Left lung (tissue), 10 donors: Measurements from ENCODE around the gene TMEM72. TPM values are rescaled to one million over a fixed set of nuclear protein-coding genes. Genes with fewer than 3 reads are reported as not detected.

ENCODE experiments used
- ATAC-seq: fragments of 200-7000 bp; cut with Tn5 transposase; one replicate; pipeline ENCODE4 v1.9.1; 2020; ENCODE audit warnings: moderate library complexity
- DNase-seq, 4 donors: peaks; one replicate each; pipeline ENCODE4 v3.0.0-alpha.2; 2013 to 2020
- H3K27ac ChIP-seq, 2 donors: fragments of 200-600 bp; sonication (generic) in 1 of 2; one replicate each; pipeline versions ENCODE4 v1.5.0 to v1.8.0; 2020 to 2021
- H3K27me3 ChIP-seq, 2 donors: fragments of 200-600 bp; sonication (generic) in 1 of 2; one replicate each; pipeline versions ENCODE4 v1.5.0 to v1.8.0; 2020 to 2021
- H3K36me3 ChIP-seq, 2 donors: fragments of 200-600 bp; sonication (generic) in 1 of 2; one replicate each; pipeline versions ENCODE4 v1.5.0 to v1.8.0; 2020 to 2021
- H3K4me1 ChIP-seq, 2 donors: fragments of 200-600 bp; one replicate each; pipeline ENCODE4 v1.8.0; 2021
- H3K4me3 ChIP-seq, 2 donors: fragments of 200-600 bp; sonication (generic) in 1 of 2; one replicate each; pipeline versions ENCODE4 v1.5.0 to v1.8.0; 2020 to 2021; ENCODE audit warnings: mild to moderate bottlenecking in 1 of 2
- H3K9me3 ChIP-seq, 2 donors: fragments of 200-600 bp; sonication (generic) in 1 of 2; one replicate each; pipeline versions ENCODE4 v1.5.0 to v1.8.0; 2020 to 2021
- CTCF ChIP-seq, 2 donors: fragments of 200-600 bp; sonication (generic) in 1 of 2; IDR thresholded peaks; one replicate each; pipeline versions ENCODE4 v1.5.0 to v1.8.0; 2021; ENCODE audit warnings: antibody characterized with exemption in 2 of 2
- intact Hi-C, 2 donors: fragments of 100-400 bp; cut with DNase I; formaldehyde crosslinking; loops; one replicate each; pipeline versions ENCODE4 v1.11.2 to v1.14.2; 2022
- polyA plus RNA-seq, 6 donors: library from polyadenylated mRNA; unstranded; fragments of 120-200 nt; gene quantifications; one replicate each; pipeline ENCODE4 v1.2.1, GENCODE V29; 2013; ENCODE audit not compliant: insufficient read length in 6 of 6
- total RNA-seq, 2 donors: library from RNA; stranded (reverse); fragmentation: NEBNext Ultra II Directional; extraction: Animal tissue kit (Norgen Biotek cat#: 25700); gene quantifications; one replicate each; pipeline ENCODE4 v1.2.1, GENCODE V29; 2021
- donor health status: DM: no; HTN: yes; CAD: no.
- donor health status: DM: no; HTN: no; CAD: no.

The TMEM72 gene
- total and polyA plus RNA-seq, 8 donors, result 0.23 to 2.2 (median 1.7) TPM; not detected in 1

GRCh38 chr10:44916429-44916828 lies 5.3 kb downstream of the TMEM72 start:
- no peak for ATAC-seq
- Histone ChIP-seq H3K27me3 (no peaks in the 10 kb centered on the region), H3K27ac (no peak overlapping the region), H3K36me3 (no peaks in the 10 kb centered on the region), H3K9me3 (peaks cover 0 to 2% of the 10 kb centered on the region in 2 donors), H3K4me3 (no peak overlapping the region), H3K4me1 (peaks cover 1 to 31% of the 10 kb centered on the region in 2 donors)
- no peak for DNase-seq
- TF ChIP-seq CTCF (IDR thresholded peaks at IDR 0.05), result no peak
- intact Hi-C loops, result no loop called here

- Histone ChIP-seq H3K27me3 (no peaks in the 10 kb centered on the region), H3K27ac (no peak overlapping the region), H3K9me3 (peaks cover 0 to 2% of the 10 kb centered on the region in 2 donors), H3K4me1 (peaks cover 0 to 25% of the 10 kb centered on the region in 2 donors), H3K4me3 (no peak overlapping the region), H3K36me3 (no peaks in the 10 kb centered on the region)
- DNase-seq (no peak), ATAC-seq (no peak)
- intact Hi-C loops, result no loop called here
- TF ChIP-seq CTCF (IDR thresholded peaks at IDR 0.05), result no peak
Observed at GRCh38 chr10:44917848-44918247, 6.7 kb downstream of the TMEM72 start.

GRCh38 chr10:44920252-44920651 lies 9.1 kb downstream of the TMEM72 start:
- no peak for TF ChIP-seq CTCF (IDR thresholded peaks at IDR 0.05)
- Histone ChIP-seq H3K4me1 (peaks cover 0 to 3% of the 10 kb centered on the region in 2 donors), H3K27ac (no peak overlapping the region), H3K9me3 (peaks cover 0 to 2% of the 10 kb centered on the region in 2 donors), H3K36me3 (no peaks in the 10 kb centered on the region), H3K4me3 (no peak overlapping the region), H3K27me3 (no peaks in the 10 kb centered on the region)
- DNase-seq, result no peak
- no peak for ATAC-seq
- intact Hi-C loops, result no loop called here

GRCh38 chr10:44921061-44921460 lies 9.9 kb downstream of the TMEM72 start:
- H3K9me3 ChIP-seq, result peaks cover 0 to 2% of the 10 kb centered on the region in 2 donors
- H3K4me3 ChIP-seq, result no peak overlapping the region
- DNase-seq (no peak), ATAC-seq (no peak)
- no peak overlapping the region for H3K27ac ChIP-seq
- intact Hi-C loops, result no loop called here
- H3K27me3 ChIP-seq, result no peaks in the 10 kb centered on the region
- TF ChIP-seq CTCF (IDR thresholded peaks at IDR 0.05), result no peak
- no peaks in the 10 kb centered on the region for H3K36me3 ChIP-seq
- no peaks in the 10 kb centered on the region for H3K4me1 ChIP-seq

- no peak for DNase-seq
- Histone ChIP-seq H3K9me3 (peaks cover 0 to 2% of the 10 kb centered on the region in 2 donors), H3K27ac (no peak overlapping the region), H3K4me1 (no peaks in the 10 kb centered on the region), H3K36me3 (no peaks in the 10 kb centered on the region), H3K27me3 (no peaks in the 10 kb centered on the region), H3K4me3 (no peak overlapping the region)
- intact Hi-C loops, result no loop called here
- TF ChIP-seq CTCF (IDR thresholded peaks at IDR 0.05), result no peak
- no peak for ATAC-seq
Observed at GRCh38 chr10:44921506-44921905, 10.4 kb downstream of the TMEM72 start.
